G401 (cell line): ENCODE results near the gene BANP. TPM values are rescaled to one million over a fixed set of nuclear protein-coding genes. Genes with fewer than 3 reads are reported as not detected.
"Not testable (repeated sequence)": the region's sequence is repeated elsewhere in the genome, so short reads cannot be mapped to it uniquely, and the experiment has no call there.

Source experiments
- DNase-seq: peaks from one replicate; pipeline ENCODE4 v3.0.0-alpha.2; 2015; ENCODE audit warnings: low spot score
- in situ Hi-C: cut with HindIII; loops from 2 replicates; pipeline ENCODE4 v1.10.0; 2016; ENCODE audit warnings: low sequenced_read_pairs, mixed read lengths
- total RNA-seq: library from RNA; depleted of rRNA; stranded (reverse); fragments of >200 nt; shearing (Covaris generic); gene quantifications from 2 replicates; pipeline ENCODE4 v1.2.3, GENCODE V29; 2014

Gene BANP
- total RNA-seq, 1 experiment from 2014 or later: 28.4 TPM

DNA sequence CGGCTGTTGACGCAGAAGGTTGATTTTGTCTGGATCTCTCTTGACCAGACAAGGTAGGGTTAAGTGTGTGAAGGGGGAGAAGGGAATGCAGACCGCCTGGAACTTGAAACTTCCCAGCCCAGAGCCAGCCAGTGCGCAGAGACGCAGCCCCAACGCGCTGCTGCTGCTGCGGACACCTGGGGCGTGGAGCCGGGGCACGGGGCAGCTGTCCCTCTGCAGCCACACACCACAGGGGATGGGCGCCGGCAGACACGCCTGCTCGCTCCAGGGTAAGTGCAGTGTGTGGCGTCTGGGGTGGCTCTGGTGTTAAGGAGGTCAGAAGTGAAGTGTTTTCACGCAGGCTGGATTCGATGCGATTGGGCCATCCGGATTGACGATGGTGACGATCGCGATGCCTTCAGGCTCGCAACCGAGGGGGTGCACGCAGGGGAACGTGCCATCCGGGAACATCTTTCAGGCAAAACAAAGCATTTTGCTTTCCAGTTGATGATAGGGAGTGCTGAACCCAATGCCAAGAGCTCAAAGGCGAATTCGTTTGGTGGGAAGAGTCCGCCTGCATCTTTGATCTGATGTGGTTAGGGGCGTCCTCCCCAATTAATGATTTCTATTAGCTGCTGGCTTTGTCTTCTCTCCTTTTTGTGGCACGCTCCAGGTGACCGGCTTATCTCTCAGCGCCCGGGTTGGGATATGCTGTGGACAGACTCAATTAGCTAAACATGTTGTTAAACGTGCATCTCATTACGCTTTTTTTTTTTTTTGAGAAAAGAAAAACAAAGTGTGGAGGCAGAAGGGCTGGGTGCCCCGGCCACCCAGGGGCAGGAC lies 149.8 kb downstream of the BANP start:
- DNase-seq, in situ Hi-C loops: not testable (repeated sequence)

DNA sequence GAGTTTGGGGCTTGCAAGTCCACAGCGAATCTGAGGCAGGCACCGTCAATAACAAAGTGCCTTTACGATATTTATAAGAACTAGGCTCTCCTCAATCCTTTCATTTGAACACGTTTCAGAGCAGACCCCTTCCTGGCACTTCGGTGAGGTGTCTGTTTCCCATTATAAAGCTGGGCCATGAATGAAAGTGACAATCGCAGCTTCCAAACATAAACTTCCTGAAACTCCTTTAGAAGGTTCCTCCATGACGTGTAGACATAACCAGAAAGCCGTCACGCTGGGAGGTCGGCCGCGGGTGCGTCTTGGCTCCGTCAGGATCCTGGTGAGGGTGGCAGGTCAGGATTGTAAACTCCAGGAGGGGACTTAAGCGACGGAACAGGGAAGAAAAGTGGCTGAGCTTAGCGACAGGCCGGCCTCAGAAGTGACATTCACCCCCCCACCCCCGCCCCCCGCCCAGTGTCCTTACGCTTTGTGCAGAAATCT lies 150.4 kb downstream of the BANP start:
- in situ Hi-C loops, DNase-seq: not testable (repeated sequence)

DNA sequence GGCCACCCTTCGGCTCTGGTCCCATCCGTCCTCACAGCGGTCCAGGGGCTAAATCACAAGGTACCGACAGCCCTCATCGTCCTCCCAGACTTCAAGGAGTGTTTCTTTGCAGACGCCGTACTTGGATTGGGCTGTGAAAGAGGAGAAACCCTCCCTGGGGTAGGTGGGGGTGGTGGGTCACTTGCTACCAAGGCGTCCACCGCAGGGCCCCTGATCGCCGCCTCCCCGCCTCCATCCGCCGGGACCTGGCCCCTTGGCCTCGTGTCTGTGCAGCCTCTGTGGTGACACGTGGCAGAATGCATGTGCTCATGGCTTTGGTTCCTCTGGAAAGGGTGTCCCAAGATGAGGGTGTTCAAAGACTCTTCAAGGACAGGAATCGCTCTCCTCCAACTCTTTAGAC lies 151.4 kb downstream of the BANP start:
- in situ Hi-C loops: no loop called here
- no peak for DNase-seq

DNA sequence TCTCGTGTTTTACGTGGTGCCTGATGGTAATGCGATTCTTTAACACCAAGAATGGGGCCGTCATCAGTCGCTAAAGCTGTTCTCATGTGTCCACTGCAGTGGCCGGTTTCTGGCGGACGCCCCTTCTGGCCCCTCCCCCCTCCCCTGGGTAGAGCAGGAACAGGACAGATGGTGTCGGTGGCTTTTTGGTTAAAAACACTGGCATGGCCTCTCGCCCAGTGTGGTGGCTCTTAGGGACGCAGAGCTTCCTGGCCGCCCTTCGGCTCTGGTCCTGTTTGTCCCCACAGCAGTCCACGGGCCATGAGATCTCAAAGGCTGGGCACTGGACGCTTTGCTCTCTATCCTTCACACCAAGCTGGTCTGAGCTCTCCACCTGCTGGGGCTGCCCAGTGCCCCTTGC lies 151.8 kb downstream of the BANP start:
- in situ Hi-C loops: no loop called here
- DNase-seq: no peak

DNA sequence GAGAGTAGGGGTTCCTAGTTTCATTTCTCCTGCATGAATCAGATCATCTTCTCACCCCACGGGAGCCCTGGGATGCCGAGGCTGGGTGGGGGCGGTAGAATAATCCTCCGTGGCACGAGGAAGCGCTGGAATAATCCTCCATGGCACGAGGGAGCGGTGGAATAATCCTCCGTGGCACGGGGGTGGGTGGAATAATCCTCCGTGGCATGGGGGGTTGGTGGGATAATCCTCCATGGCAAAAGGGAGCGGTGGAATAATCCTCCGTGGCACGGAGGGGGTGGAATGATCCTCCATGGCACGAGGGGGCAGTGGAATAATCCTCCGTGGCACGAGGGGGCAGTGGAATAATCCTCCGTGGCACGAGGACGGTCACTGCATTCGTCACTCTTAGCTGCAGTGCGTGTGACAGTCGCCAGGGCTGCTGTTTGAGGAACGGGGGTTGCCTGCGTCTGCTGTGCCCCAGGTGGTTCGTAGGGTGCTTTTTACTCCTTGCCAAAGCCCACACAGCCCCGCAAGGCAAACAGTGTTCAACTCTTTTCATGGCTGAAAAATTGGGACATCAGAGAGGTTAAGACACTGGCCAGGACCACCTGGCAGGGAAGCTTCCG lies 152.5 kb downstream of the BANP start:
- in situ Hi-C loops: no loop called here
- no peak for DNase-seq

DNA sequence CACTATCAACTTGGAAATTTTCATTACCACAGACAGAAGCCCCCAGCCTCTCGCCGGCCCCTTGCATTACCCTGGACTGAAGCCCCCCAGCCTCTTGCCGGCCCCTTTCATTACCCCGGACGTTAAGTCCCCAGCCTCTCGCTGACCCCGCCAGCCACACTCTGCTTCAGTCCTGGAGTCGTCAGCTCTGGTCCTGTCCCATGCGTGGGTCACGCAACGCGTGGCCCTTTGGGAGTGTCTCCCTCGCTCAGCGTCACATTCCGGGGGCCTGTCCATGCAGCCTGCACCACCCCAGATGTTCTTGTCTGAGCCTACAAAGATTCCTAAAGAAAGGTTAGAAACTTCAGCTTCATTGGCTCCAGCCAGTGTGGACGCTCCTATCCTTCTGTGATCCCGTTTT lies 153.1 kb downstream of the BANP start:
- in situ Hi-C loops, DNase-seq: not testable (repeated sequence)

DNA sequence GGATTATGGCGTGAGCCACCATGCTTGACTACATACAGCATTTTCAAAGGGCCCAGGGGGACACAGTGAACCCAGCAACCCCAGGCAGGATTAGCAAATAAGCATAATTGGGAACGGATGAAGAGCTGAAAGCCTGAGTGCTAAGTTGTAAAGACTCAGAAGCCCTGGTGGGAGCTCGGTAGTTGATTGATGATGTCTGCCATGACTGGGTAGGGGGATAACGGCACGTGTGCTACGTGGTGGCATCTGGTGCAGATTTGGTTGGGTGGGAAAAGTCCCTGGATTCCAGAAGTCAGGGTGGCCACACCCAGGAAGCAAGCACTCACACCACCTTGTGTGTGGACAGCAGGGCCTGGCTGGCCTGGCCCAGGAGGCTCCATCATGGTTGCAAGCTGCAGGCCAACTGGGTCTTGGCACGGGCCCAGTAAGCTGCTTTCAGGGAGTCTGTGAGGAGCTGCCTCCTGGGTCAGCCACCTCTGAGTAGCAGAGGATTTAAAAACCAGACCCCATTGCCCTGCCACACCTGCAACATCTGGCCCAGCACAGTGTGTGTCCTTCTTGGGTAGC lies 154.4 kb downstream of the BANP start:
- DNase-seq, in situ Hi-C loops: not testable (repeated sequence)

DNA sequence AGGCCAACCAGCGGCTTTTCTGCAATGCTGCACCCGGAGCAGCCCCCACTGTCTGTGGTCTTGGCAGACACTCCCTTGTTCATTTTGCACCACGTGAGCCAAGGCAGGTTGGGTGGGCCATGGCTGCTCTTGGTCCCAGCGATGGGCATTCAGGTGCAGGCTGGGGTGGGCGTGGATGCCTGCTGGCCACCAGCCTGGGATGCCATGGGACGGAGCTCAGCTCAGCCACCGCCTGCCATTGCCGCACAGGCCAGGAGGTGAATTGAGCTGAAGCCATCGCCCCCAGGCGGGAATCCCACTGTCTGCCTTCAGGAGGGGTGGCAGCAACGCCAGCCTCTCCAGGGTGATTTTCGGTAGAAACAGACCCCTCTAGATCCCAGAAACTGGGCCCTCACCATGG lies 155.3 kb downstream of the BANP start:
- DNase-seq, in situ Hi-C loops: not testable (repeated sequence)

DNA sequence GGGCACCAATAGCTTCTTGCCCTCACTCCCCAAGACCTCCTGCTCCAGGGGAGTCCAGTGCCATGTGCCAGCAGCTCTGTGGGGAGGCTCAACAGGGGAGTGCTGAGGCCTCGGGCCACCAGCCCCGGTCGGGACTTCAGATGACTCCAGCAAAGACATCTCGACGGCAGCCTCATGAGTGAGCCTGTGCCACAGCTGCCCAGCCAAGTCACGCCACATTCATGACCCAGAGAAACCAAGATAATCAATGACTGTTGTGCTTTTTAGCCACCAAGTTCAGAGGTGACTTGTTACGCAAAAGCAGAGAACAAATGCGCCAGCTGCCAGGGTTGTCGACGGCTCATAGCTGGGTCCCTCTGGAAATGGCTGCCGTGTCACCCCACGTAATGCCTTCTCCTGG lies 157.5 kb downstream of the BANP start:
- in situ Hi-C loops: no loop called here
- no peak for DNase-seq

DNA sequence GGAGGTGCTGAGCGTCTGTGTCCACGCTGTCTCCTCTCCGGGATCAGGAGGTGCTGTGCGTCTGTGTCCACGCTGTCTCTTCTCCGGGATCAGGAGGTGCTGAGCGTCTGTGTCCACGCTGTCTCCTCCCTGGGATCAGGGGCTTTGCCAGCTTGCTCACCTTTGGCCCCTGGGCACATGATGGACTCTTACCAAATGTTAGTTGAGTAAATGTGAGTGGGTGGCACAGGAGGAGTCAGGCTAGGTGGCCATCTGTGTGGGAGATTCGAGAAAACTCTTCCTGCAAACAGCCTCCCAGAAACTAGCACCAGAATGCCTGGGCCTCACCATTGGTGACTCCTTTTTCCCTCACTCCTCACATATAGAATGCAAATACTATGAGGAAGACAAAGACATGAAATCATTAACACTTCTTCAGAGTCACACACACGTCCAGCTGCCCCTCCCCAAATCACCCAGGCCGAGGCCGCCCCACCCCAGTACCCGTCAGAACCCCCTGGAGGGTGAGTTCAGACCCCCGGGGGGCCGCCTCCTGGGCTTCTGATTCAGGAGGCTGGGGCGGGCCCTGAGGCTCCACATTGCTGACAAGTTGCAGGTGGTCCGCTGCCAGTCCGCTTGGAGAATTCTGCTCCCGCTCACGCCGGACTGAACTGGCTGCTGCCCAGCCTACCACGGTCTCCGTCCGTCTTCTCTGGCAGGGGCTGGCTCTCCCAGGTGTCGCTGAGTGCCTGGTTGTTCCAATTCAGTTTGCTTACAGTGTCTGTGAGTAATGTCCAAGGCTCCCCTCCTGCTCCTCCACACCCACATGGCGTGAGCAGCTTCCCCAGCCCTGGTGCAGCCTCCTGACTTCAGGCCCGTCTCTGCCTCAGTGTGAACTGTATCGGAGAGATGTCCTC lies 158.7 kb downstream of the BANP start:
- DNase-seq, in situ Hi-C loops: not testable (repeated sequence)

DNA sequence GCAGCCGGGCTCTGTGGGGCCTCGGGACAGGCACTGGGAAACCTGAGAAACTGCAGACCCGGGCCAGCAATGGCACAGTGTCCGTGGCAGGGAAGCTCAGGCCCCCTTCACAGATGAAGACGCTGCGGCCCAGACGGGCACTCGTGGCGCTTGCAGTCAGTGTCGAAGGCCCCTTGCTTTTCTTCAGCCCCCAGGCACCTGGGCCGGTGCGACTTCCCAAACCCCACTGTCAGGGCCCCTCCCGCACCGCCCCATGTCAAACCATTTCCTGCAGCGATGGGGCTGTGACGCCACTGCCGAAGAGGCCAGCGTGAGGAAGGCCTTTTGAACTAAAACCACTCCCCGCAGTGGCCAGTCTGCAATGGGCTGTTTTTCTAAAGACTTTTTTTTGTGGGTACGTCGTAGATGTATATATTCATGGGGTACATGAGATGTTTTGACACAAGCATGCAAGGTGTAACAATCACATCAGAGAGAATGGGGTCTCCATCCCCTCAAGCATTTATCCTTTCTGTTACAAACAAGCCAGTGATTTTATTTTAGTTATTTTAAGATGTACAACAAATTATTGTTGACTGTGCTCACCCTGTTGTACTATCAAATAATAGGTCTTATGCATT lies 159.8 kb downstream of the BANP start:
- DNase-seq, in situ Hi-C loops: not testable (repeated sequence)

DNA sequence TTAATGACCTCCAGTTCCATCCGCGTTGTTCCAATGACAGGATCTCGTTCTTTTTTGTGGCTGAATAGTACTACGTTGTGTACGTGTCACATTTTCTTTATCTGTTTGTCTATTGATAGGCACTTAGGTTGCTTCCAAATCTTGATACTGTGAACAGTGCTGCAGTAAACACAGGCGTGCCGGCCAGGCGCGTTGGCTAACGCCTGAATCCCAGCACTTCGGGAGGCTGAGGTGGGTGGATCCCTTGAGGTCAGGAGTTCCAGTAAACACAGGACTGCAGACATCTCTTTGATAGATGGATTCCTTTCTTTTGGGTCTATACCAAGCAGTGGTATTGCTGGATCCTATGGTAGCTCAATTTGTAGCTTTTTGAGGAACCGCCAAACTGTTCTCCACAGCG lies 160.7 kb downstream of the BANP start:
- in situ Hi-C loops, DNase-seq: not testable (repeated sequence)

DNA sequence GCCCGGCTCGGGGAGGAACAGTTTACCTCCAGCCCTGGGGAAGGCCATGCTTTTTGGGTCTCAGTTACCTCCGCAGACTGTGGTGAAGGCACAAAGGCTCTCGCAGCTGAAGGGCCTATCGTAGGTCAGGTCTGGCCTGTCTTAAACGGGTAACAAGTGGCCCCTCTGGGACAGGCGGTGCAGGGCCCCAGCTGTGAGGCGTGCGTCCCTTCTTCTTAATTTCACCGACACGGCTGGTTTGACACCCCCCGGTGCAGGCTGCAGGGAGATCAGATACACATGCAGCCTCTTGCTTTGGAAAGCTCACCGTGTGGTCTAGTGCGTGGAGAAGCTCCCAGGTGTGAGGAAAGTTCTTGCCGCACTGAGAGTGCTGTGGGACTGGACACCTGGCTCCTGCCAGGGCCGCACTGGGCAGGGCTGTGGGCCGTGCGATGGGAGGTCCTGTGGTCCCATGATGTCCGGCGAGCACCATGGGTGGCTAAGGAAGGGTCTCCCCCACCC lies 162.4 kb downstream of the BANP start:
- in situ Hi-C loops: no loop called here
- no peak for DNase-seq

DNA sequence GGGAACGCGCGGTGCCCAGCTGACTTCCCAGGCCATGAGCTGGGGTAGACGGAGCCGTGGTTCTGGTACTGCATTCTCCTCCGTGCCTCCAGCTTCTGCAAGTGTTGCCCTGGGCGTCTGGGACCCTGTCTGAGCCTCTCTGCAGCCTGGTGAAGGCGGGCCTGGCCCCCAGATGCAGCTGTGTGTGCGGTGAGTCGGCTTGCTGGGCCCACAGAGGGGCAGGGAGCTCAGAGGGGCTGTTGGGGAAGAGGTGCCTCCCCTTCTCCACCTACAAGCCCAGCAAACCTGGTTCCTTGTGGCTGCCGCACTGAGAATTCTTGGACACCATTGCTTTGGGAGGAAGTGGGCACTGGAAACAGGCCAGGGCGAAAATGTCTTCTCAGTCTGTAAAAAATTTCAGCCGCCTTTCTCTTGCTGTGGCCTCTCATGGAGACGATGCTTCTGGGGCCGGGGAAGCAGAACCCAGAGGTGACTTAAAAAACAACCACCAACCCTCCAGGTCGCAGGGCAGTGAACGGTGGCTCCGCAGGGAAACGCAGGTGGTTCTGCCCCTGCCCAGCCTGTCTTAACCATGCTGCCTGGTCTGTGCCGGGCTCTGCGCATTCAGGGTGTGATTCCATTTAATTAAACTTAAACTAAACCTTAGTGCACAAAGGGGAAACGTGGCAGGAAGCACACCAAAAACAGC lies 163.5 kb downstream of the BANP start:
- in situ Hi-C loops, DNase-seq: not testable (repeated sequence)

DNA sequence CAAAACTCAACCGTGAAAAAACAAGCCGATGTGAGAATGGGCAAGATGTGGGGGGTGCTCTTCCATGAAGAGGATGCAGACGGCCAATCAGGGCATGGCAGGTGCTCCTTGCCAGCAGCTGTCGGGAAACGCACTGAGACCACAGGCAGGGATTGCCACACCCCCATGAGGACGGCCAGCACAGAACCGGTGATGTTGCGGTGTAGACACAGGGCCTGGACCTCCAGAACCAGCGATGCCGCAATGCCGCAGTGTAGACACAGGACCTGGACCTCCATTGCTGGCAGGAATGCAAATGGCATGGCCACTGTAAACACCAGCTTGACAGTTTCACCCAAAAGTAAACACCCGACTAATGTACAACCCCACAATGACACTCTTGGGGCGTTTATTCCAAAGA lies 164.9 kb downstream of the BANP start:
- DNase-seq: no peak
- in situ Hi-C loops: no loop called here

DNA sequence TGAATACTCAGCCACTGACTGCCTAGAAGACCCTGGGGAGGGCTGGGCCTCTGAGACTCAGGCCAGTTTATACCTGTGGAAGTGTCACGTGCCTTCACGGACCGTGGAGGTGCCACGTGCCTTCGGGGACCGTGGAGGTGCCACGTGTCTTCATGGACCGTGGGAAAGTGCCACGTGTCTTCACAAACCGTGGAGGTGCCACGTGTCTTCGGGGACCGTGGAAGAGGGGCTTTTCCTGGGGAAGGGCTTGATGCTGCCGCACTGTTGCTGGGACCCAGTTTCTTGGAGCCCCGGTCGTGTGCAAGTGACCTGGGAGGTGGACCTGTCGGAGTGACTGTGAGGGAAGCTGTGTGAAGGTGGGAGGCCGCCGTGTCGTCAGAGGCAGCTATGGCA lies 166.2 kb downstream of the BANP start:
- no peak for DNase-seq
- in situ Hi-C loops: no loop called here

DNA sequence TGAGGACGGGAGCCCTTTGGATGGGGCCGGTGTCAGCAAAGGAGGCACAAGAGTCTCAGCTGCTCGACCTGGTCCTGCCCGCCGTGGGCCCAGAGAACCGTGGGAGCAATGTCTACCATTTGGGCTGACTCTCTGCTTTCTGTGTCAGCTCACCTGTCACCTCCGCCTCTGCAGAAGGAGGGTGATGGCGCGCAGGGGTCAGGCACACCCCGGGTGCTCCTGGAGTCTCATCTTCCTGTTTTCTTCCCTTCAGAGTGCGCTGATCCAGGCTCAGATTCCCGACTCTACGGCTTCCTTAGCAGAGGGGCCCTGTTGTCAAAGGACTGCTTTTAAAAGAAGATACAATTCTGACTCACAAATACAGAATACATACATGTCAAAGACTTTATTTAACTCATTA lies 167.1 kb downstream of the BANP start:
- in situ Hi-C loops: no loop called here
- no peak for DNase-seq
